Activated T-cell treated with anti-CD3 and anti-CD28 coated beads, Interleukin-2, amount 50 U/mL, for 48 hours (primary cell): ENCODE measurements around the gene LSP1.
"Not testable (repeated sequence)": the region's sequence is repeated elsewhere in the genome, so short reads cannot be mapped to it uniquely, and the experiment has no call there.

Experiments
- DNase-seq, 2 experiments: peaks; one replicate each; pipeline ENCODE4 v3.0.0-alpha.2; 2020

LSP1 gene

DNA sequence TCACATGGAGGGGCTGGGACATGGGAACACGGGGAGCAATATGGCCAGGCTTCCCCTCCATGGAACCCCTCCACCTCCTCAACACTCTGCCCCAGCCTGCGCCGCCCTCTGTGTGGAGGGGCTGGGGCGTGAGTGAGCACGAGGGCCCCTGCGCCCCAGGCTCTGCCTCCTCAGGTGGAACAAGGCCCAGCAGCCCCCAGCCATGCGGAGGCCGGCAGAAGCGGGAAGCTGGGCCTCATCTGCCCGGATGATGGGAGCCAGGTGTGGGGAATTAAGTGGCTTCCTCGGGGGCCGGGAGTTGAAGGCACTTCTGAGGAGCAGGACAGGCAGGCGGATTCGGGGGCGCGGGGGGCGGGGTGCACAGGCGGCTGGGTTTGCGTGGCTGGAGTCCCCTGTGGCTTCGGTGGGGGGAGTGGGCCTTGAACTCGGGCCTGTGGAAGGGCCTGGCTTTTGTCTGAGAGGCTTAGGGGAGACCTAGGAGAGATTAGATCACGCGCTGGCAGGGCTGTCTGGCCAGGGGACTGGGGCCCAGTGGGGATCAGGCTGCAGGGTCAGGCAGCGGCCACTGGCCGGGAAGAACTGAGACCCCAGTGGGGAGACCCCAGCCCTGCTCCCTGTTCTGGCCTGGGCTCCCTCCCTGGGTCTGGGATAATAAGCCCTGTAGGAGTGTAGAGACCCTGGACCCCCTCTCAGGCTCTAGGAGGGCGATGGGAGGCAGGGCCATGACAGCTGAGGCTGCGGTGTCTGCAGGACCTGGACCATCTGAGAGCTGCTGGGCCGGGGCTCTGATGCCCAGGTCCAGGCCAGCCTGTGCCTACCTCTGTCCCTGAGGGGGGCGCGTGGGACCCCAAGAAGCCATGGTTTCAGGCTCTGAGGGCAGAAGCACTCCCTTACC is 25.5 kb downstream of the LSP1 start:
- DNase-seq: no peak

DNA sequence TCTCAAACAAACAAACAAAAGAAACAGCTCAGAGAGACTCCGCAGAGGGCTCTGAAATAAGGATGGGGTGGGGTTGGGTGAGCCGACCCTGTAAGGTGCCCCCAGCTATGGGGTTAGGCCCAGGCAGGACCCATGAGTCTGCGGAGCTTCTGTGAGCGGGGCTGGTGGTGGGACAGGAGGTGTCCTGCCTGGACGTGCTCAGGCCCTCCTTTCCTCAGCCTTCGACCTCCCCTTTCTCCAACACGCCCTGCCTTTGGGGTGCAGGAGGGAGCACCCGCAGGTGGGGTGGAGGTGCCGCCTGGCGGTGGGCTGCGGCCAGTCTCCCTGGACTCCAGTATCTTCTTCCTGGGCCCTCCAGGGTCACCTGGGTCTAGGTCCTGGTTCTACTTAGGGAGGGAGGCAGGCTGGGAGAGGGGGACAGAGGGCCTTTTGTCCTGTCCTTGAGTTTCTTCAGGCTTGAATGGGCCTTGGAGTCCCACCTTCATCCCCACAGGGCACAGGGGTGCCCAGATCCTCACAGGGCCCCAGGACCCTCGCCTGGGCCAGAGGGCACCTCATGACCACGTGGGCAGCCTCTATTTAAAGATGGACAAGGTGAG is 26.6 kb downstream of the LSP1 start:
- no peak for DNase-seq

- DNase-seq: no peak
Measured at GRCh38 chr11:1879941-1880720, 27.2 kb downstream of the LSP1 start.

DNA sequence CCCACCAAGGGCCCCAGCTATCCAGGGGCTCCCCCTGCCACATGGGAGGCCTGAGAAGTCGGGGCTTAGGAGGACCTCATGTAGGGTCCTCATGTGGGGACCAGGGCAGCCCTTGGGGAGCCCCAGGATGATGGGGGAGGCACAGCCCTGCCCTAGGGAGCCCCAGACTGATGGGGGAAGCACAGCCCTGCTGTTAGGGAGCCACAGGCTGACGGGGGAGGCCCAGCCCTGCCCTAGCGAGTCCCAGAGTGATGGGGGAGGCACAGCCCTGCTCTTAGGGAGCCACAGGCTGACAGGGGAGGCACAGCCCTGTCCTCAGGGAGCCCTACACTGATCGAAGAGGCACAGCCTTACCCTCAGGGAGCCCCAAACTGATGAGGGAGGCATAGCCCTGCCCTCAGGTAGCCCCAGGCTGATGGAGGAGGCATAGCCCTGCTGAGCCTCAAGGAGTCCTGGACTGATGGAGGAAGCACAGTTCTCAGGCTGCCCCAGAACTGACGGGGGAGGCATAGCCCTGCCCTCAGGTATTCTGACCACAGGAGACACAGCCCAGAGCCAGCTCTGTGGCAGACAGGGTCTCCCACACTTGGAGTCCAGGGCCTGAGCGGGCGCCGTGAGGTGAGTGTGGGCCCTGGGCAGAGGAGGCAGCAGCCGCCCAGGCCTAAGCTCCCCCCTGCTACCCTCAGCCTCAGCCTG is 28.0 kb downstream of the LSP1 start:
- peak; percentile 26 to 27 for DNase-seq

DNA sequence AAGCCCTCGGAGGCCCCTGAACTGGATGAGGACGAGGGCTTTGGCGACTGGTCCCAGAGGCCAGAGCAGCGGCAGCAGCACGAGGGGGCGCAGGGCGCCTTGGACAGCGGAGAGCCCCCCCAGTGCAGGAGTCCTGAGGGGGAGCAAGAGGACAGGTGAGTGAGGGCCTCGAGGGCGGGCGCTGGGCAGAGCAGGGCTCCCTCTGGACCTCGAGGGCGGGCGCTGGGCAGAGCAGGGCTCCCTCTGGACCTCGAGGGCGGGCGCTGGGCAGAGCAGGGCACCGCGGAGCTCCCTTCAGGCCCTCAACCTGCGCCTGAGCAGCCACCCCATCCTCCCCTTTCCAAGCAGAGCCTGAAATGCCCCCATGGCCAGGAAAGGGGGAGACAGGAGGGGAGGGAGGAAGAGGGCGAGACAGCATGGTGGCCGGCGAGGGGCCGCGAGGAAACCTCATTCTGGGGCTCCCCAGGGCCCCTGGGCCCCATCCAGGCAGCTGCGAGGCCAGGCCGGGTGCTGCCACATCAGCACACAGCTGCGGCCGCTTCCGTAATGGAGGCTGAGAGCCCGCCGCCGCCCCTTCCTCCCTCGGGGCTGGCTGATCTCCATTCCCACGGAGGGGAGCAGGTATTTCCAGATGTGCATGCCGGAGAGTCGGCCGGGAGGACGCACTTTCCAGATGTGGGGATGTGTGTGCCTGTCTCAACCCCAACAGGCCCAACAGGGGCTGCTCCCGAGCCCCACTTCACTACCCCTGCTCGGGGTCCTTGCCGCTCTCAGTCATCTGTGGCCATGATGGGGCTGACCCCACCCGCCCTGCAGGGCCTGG is 28.8 kb downstream of the LSP1 start:
- DNase-seq: peak in 1 of 2 experiments; percentile 34

GRCh38 chr11:1882265-1883238 is 29.7 kb downstream of the LSP1 start:
- DNase-seq: peak; percentile 84 to 88

DNA sequence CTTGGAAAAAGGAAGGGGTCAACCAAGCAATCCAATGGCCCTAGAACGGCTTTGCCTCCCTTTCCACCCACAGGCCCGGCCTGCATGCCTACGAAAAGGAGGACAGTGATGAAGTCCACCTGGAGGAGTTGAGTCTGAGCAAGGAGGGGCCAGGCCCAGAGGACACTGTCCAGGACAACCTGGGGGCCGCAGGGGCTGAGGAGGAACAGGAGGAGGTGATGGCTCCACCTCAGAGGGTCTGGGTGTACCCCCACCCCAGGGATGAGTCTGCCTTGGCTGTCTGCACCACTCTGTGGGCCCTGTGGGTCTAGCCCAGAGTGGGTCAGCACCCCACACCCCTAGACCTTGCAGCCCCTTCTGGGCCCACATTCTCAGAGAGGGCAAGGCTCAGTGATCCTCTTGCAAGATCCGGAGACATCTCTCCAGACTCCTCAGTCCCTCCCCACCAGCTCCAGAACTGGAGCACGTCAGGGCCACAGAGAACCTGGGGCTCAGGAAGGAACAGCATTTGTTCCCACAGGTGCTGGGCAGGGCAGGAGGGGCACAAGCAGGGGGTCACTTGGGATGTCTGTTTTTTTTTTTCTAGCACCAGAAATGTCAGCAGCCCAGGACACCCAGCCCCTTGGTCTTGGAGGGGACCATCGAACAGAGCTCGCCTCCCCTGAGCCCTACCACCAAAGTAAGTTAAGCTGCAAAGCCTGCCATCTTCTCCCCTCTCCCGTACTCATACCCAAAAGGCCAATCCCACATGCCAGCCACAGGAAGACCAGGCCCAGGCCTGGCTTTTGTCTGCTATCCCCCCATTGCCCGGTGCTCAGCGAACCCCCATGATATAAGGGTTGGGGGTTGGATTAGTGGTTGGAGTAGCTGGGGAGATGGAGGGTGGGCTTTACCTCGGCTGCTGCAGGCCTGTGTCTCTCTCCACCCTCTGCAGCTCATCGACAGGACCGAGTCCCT is 30.7 kb downstream of the LSP1 start:
- no peak for DNase-seq

DNA sequence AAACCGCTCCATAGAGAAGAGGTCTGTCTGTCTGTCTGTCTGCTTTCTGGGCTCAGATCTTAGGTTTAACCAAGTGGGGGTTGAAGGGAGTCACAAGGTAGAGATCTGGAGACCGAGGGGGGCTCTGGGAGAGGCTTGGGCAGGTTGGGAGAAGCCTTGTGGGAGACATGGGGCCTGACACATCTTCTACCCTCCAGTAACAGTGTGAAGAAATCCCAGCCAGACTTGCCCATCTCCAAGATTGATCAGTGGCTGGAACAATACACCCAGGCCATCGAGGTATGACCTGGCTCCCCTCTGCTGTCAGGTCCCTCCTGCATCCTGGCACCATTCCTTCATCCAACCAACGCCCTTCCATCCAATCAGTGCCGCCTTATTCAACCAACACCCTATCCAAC is 31.4 kb downstream of the LSP1 start:
- DNase-seq: no peak

GRCh38 chr11:1886551-1886950 is 33.7 kb downstream of the LSP1 start:
- not testable (repeated sequence) for DNase-seq

DNA sequence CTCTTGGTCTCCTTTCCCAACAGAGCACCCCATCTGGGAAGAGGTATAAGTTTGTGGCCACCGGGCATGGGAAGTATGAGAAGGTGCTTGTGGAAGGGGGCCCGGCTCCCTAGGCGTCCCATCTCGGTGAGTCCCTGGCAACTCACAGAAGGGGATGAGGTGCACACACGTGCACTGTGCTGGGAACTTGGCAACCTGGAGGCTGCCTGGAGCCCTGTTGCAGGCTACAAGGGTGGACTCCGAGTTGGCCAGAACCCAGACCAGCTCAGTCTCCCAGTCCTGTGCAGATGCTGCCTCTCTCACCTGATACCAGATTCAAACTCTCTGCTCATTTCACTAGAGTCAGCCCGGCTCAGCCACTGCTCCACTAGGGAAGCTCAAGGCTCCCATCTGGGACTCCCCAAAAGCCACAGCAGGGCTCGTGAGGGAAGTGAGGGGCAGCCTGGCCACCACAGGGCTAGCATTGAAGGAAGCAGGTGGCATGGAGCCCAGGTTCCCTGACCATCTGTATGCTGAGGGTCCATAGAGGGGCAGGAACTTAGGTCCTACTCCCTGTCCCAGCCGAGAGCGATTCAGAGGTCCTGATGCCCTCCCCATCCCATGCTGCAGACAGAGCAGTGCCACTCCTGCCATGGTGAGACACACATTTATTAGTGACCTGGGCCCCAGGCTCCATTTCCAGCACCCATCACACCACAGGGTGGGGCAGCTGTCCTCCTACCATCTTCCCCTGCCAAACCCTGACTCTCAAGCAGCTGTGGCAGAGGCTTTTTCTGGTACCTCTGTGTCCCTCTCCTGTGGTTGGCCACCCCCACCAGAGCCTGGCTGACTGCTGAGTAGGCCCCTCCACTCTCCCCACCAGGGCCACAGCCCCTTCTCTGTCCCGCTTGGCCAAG is 34.8 kb downstream of the LSP1 start:
- DNase-seq: peak; percentile 22 to 26

DNA sequence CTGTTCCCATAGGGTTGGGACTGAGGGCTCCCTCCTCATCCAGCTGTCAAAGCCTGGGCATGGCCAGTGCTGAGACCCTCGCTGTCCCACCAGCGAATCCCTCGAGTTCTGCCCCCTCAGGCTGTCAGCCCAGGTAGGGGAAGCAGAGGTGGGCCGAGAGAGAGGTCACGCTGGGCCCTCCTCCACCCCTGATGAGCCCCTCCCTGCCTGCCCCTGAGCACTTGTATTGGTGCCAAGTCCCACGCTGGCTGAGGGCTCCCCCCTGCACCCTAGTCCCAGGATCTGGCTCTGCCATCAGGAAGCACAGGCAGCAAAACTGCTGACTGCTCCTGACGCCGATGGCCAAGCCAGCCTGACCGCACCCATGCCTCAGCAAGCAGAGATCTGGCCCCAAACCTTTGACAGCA is 35.5 kb downstream of the LSP1 start:
- peak in 1 of 2 experiments; percentile 32 for DNase-seq

DNA sequence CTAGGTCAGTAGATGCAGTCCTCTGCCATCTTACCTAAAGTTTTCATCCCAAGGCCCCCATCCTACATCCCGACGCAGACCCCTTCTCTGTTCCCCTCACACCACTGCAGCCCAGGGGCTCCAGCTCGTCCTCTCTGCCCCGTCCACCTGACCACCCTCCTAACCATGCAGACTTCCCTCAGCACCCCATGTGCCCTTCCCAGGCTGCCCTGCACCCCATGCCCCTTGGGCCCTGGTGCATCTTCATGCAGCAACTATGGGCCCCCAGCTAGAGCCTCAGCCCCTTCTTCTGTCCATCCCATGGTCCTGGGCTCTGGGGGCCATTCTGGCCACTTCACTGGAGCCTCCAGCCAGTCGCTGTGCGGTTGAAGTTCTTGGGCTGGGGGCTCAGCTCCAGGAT is 35.9 kb downstream of the LSP1 start:
- no peak for DNase-seq

- peak; percentile 77 to 84 for DNase-seq
Measured at GRCh38 chr11:1889224-1889930, 36.5 kb downstream of the LSP1 start.

DNA sequence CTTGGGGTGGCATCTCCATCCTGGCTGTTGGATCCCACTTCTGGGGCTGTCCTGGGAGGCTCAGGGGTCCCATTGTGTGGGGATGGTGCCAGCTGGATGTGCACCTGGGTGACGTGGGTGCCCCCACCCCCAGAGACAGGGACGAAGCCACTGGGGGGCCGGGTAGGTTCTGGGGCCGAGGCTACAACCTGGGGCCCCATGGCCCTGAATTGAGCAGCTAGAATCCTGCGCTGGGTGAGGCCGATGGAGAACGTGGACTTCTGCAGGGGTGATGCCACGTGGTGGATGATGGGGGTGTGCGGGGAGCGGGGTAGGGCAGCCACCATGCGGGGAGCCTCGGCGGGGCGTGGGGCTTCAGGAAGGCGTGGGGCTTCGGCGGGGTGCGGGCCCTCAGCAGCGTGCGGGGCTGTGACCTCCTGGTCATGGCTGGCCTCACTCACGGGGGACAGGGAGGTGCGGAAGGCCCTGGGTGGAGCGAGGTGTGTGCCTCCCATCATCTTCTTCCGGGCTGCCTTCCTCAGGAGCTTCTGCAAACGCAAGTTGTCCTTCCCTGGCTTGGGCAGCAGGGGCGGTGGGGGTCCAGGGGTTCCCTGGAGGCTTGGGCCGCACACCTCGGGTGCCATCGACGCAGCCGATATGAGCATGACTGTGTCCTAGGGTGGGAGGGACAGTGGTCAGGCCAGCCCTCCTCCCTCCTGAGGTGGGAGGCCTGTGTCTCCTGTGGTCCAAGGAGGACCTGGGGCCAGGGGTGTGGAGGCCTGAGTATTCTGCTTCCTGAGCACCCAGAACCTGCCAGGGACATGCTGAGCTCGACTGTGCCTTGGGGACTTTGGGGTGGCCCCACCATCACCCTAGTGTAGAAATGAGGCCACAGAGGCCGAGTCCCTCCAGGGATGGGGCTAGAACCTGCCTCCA is 37.3 kb downstream of the LSP1 start:
- DNase-seq: peak in 1 of 2 experiments; percentile 52

GRCh38 chr11:1890856-1891830 is 38.3 kb downstream of the LSP1 start:
- peak in 1 of 2 experiments; percentile 59 for DNase-seq

DNA sequence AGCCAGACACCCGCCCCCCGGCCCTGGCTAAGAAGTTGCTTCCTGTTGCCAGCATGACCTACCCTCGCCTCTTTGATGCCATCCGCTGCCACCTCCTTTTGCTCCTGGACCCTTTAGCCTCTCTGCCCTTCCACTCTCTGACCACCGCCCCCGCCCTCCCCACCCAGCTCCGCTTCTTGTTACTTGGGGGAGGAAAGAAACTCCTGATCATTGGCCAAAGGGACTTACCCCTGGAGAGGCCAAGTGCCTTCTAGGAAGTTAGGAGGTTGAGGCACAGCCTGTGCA is 38.9 kb downstream of the LSP1 start, which contains the start of gene PRR33:
PRR33 (minus strand) TSS at position 65 of the 285 bp plus-strand sequence. CDS start 1,311 bp downstream, outside the sequence.
- DNase-seq: no peak
